Loucy (cell line): ENCODE data around the gene PAX5.

ENCODE experiments used
- H2AFZ ChIP-seq: fragments of 200-600 bp; sonication (generic); 2 replicates; pipeline ENCODE4 v1.6.0; 2016; ENCODE audit warnings: antibody characterized with exemption, mild to moderate bottlenecking, low read length, moderate library complexity
- H3F3A ChIP-seq: fragments of 200-600 bp; 2 replicates; pipeline ENCODE4 v1.6.0; 2016; ENCODE audit warnings: antibody characterized with exemption, low read depth, mild to moderate bottlenecking
- H3K27me3 ChIP-seq: fragments of 200-600 bp; sonication (generic); 2 replicates; pipeline ENCODE4 v1.6.1; 2014; ENCODE audit warnings: low read length, mild to moderate bottlenecking; ENCODE audit not compliant: insufficient read depth, poor library complexity, severe bottlenecking
- H3K36me3 ChIP-seq: fragments of 200-600 bp; sonication (generic); 2 replicates; pipeline ENCODE4 v1.6.1; 2016; ENCODE audit warnings: low read length; ENCODE audit not compliant: insufficient read depth
- H3K4me1 ChIP-seq: fragments of 200-600 bp; sonication (generic); 2 replicates; pipeline ENCODE4 v1.5.1; 2014; ENCODE audit warnings: low read length, mild to moderate bottlenecking; ENCODE audit not compliant: insufficient read depth, poor library complexity, severe bottlenecking
- H3K4me2 ChIP-seq: fragments of 200-600 bp; sonication (generic); 2 replicates; pipeline ENCODE4 v1.6.0; 2014; ENCODE audit warnings: antibody characterized with exemption, low read length, low read depth, mild to moderate bottlenecking; ENCODE audit not compliant: poor library complexity, severe bottlenecking
- H3K4me3 ChIP-seq: fragments of 200-600 bp; sonication (generic); 2 replicates; pipeline ENCODE4 v1.5.1; 2014; ENCODE audit warnings: low read length, mild to moderate bottlenecking, mixed read lengths; ENCODE audit not compliant: poor library complexity, severe bottlenecking
- H3K79me2 ChIP-seq: fragments of 200-600 bp; sonication (generic); 2 replicates; pipeline ENCODE4 v1.6.1; 2014; ENCODE audit warnings: low read length; ENCODE audit not compliant: insufficient read depth
- H3K9ac ChIP-seq: fragments of 200-600 bp; sonication (generic); 2 replicates; pipeline ENCODE4 v1.6.0; 2014; ENCODE audit warnings: mild to moderate bottlenecking, low read depth, low read length, moderate library complexity; ENCODE audit not compliant: poor library complexity, severe bottlenecking
- H3K9me2 ChIP-seq: fragments of 200-600 bp; sonication (generic); replicated peaks from 2 replicates; pipeline ENCODE4 v1.6.1; 2016; ENCODE audit warnings: low read depth, low read length, mixed read lengths
- H3K9me3 ChIP-seq: fragments of 200-600 bp; sonication (generic); 2 replicates; pipeline ENCODE4 v1.6.1; 2014; ENCODE audit warnings: mild to moderate bottlenecking, antibody characterized with exemption, low read length, low read depth; ENCODE audit not compliant: insufficient read depth
- H4K20me1 ChIP-seq: fragments of 200-600 bp; sonication (generic); 2 replicates; pipeline ENCODE4 v1.6.0; 2014; ENCODE audit warnings: antibody characterized with exemption, low read length, mild to moderate bottlenecking; ENCODE audit not compliant: insufficient read depth, poor library complexity, severe bottlenecking
- EZH2phosphoT487 ChIP-seq: fragments of 200-600 bp; IDR thresholded peaks from 2 replicates; pipeline ENCODE4 v1.6.1; 2018; ENCODE audit warnings: antibody characterized with exemption, mild to moderate bottlenecking, moderate library complexity, borderline replicate concordance
- TF ChIP-seq, protein P1 (sequence below): fragments of 200-600 bp; sonication (generic); conservative IDR thresholded peaks from 2 replicates; pipeline ENCODE4 v1.5.1; 2014; ENCODE audit warnings: mild to moderate bottlenecking, antibody characterized with exemption, low read length

The PAX5 gene

GRCh38 chr9:37029304-37029775, 4.7 kb downstream of the PAX5 start:
- Histone ChIP-seq H3K4me1 (peaks cover 4% of the 10 kb centered on the region), H3K4me2 (no peak overlapping the region), H3K79me2 (no peaks in the 10 kb centered on the region), H4K20me1 (no peaks in the 10 kb centered on the region), H3K27me3 (no peaks in the 10 kb centered on the region), H3K4me3 (no peak overlapping the region), H3K9ac (no peak overlapping the region), H3K9me2 (no peaks in the 10 kb centered on the region), H3F3A (no peaks in the 10 kb centered on the region), H2AFZ (no peak overlapping the region), H3K9me3 (no peaks in the 10 kb centered on the region), H3K36me3 (no peaks in the 10 kb centered on the region)
- TF ChIP-seq, protein P1, sequence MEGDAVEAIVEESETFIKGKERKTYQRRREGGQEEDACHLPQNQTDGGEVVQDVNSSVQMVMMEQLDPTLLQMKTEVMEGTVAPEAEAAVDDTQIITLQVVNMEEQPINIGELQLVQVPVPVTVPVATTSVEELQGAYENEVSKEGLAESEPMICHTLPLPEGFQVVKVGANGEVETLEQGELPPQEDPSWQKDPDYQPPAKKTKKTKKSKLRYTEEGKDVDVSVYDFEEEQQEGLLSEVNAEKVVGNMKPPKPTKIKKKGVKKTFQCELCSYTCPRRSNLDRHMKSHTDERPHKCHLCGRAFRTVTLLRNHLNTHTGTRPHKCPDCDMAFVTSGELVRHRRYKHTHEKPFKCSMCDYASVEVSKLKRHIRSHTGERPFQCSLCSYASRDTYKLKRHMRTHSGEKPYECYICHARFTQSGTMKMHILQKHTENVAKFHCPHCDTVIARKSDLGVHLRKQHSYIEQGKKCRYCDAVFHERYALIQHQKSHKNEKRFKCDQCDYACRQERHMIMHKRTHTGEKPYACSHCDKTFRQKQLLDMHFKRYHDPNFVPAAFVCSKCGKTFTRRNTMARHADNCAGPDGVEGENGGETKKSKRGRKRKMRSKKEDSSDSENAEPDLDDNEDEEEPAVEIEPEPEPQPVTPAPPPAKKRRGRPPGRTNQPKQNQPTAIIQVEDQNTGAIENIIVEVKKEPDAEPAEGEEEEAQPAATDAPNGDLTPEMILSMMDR: no peak
- TF ChIP-seq EZH2phosphoT487: no peak

DNA sequence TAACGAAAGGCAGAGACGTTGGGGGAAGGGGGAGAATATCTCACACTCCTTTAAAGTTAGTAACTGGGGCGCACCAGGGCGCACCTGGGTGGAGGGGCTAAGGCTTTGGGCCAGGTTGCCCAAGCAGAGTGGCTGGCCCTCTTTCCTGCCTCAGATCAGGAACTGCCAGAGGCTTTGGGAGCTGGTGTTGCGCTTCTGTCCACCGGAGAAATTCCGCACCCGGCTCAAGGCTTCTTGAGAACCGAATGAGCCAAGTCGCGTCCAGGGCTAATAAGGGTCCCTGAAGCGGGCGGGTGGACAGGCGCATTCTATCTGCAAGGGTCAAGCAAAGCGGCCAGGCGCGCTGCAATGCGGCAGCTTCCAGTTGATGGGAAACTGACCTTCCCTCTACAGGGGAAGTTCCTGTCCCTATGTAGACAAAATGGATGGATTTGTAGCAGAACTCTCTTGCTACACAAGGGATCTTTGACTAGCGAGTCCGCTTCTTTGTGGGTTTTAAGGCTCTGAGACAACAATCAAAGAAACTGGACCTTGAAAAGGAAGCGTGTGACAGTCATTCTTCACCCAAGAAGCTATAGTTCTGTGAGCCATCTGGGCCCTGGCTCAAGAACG, 5.5 kb downstream of the PAX5 start:
- Histone ChIP-seq H3K9me3 (no peaks in the 10 kb centered on the region), H4K20me1 (no peaks in the 10 kb centered on the region), H3K4me1 (peaks cover 4% of the 10 kb centered on the region), H3K27me3 (no peaks in the 10 kb centered on the region), H2AFZ (no peak overlapping the region), H3K4me3 (no peak overlapping the region), H3K9me2 (no peaks in the 10 kb centered on the region), H3K36me3 (no peaks in the 10 kb centered on the region), H3K4me2 (no peak overlapping the region), H3K79me2 (no peaks in the 10 kb centered on the region), H3F3A (no peaks in the 10 kb centered on the region), H3K9ac (no peak overlapping the region)
- TF ChIP-seq, protein P1: no peak
- TF ChIP-seq EZH2phosphoT487: no peak

- Histone ChIP-seq H3K4me3 (peak overlapping the region; percentile 36), H3K4me1 (peaks cover 4% of the 10 kb centered on the region), H3K9me2 (no peaks in the 10 kb centered on the region), H3F3A (no peaks in the 10 kb centered on the region), H3K9me3 (no peaks in the 10 kb centered on the region), H3K27me3 (peaks cover 7% of the 10 kb centered on the region), H3K4me2 (peak overlapping the region; percentile 24), H3K9ac (no peak overlapping the region), H3K36me3 (no peaks in the 10 kb centered on the region), H4K20me1 (no peaks in the 10 kb centered on the region), H3K79me2 (no peaks in the 10 kb centered on the region), H2AFZ (no peak overlapping the region)
- TF ChIP-seq EZH2phosphoT487: no peak
- TF ChIP-seq, protein P1: no peak
These were observed 6.3 kb downstream of the PAX5 start for GRCh38 chr9:37027582-37028419.
